K562 (cell line): Measurements from ENCODE around the gene CHCHD5. TPM values are rescaled to one million over a fixed set of nuclear protein-coding genes. Genes with fewer than 3 reads are reported as not detected.

ENCODE experiments used
- CSDE1 ChIP-seq, 2 experiments: fragments of 450-650 bp; IDR thresholded peaks; 2 replicates each; pipeline ENCODE4 v1.6.1; 2016; ENCODE audit warnings: mild to moderate bottlenecking in 1 of 2
- CTCF ChIP-seq, 3 experiments: IDR thresholded peaks in 2 of 3; conservative IDR thresholded peaks in 1 of 3; 2 replicates each; pipeline ENCODE4 v1.5.1; 2011 to 2012; ENCODE audit warnings: low read length in 3 of 3, mild to moderate bottlenecking in 3 of 3, control low read depth in 2 of 3, improper control_type of control experiment in 1 of 3, inconsistent platforms in 1 of 3, low read depth in 1 of 3, mixed read lengths in 1 of 3, moderate library complexity in 1 of 3; ENCODE audit not compliant: insufficient read depth in 2 of 3
- CTCFL ChIP-seq: IDR thresholded peaks from 2 replicates; pipeline ENCODE4 v1.6.1; 2011; ENCODE audit warnings: borderline replicate concordance, low read depth, mild to moderate bottlenecking, moderate library complexity, low read length; ENCODE audit not compliant: insufficient read depth, poor library complexity, severe bottlenecking
- ELF1 ChIP-seq: fragments of 200-800 bp; sonication (Bioruptor generic); IDR thresholded peaks from 2 replicates; pipeline ENCODE4 v1.6.1; 2016; ENCODE audit warnings: missing genetic modification characterization, missing compliant biosample characterization
- KLF6 ChIP-seq: fragments of 250-450 bp; sonication (Bioruptor Pico); IDR thresholded peaks from 2 replicates; pipeline ENCODE4 v1.4.0; 2020; ENCODE audit warnings: mild to moderate bottlenecking, moderate library complexity, borderline replicate concordance
- MAZ ChIP-seq, 2 experiments: fragments of 450-650 bp in 1 of 2; sonication (generic) in 1 of 2; formaldehyde crosslinking; IDR thresholded peaks in 1 of 2; conservative IDR thresholded peaks in 1 of 2; 2 replicates each; pipeline versions ENCODE4 v1.4.0 to v1.5.0; 2020; ENCODE audit warnings: mild to moderate bottlenecking in 1 of 2, missing genetic modification reagents in 1 of 2
- MTF1 ChIP-seq: fragments of 250-450 bp; sonication (Bioruptor Pico); IDR thresholded peaks from 2 replicates; pipeline ENCODE4 v1.9.0; 2021; ENCODE audit warnings: moderate library complexity, mild to moderate bottlenecking, inconsistent platforms, borderline replicate concordance
- MXI1 ChIP-seq: IDR thresholded peaks from 2 replicates; pipeline ENCODE4 v1.6.1; 2011; ENCODE audit warnings: low read depth, mild to moderate bottlenecking, improper control_type of control experiment, low read length
- OTX1 ChIP-seq: fragments of 450-650 bp; formaldehyde crosslinking; IDR thresholded peaks from 2 replicates; pipeline ENCODE4 v1.4.0; 2022; ENCODE audit warnings: mild to moderate bottlenecking
- POU5F1 ChIP-seq: fragments of 150-350 bp; IDR thresholded peaks from 2 replicates; pipeline ENCODE4 v1.6.1; 2014; ENCODE audit warnings: borderline replicate concordance, low read length, low read depth, mild to moderate bottlenecking; ENCODE audit not compliant: partially characterized antibody
- PTBP1 ChIP-seq: fragments of 200-400 bp; formaldehyde crosslinking; IDR thresholded peaks from 2 replicates; pipeline ENCODE4 v1.6.1; 2017; ENCODE audit warnings: low read depth, low read length
- PTTG1 ChIP-seq: fragments of 450-650 bp; IDR thresholded peaks from 2 replicates; pipeline ENCODE4 v1.6.1; 2016; ENCODE audit warnings: low read depth, mild to moderate bottlenecking, missing genetic modification characterization, missing compliant biosample characterization
- RAD51 ChIP-seq: fragments of 450-650 bp; IDR thresholded peaks from 2 replicates; pipeline ENCODE4 v1.7.1; 2016; ENCODE audit warnings: low read depth, mild to moderate bottlenecking, borderline replicate concordance
- SREBF1 ChIP-seq: fragments of 150-350 bp; IDR thresholded peaks from 2 replicates; pipeline ENCODE4 v1.6.1; 2014; ENCODE audit warnings: antibody characterized with exemption, low read depth, low read length, borderline replicate concordance
- SRSF1 ChIP-seq: fragments of 200-400 bp; formaldehyde crosslinking; IDR thresholded peaks from 2 replicates; pipeline ENCODE4 v1.6.1; 2017; ENCODE audit warnings: mild to moderate bottlenecking, low read depth, low read length, moderate library complexity
- TBP ChIP-seq: optimal IDR thresholded peaks from 2 replicates; pipeline ENCODE3; 2011; ENCODE audit warnings: low read depth, low read length, improper control_type of control experiment
- TSC22D4 ChIP-seq: fragments of 450-650 bp; IDR thresholded peaks from 2 replicates; pipeline ENCODE4 v1.6.1; 2016; ENCODE audit warnings: missing genetic modification characterization, missing biosample characterization, control low read depth
- TSHZ1 ChIP-seq: fragments of 250-450 bp; sonication (Bioruptor Pico); IDR thresholded peaks from 2 replicates; pipeline ENCODE4 v1.4.0; 2020; ENCODE audit warnings: mild to moderate bottlenecking, moderate library complexity
- ZBTB7A ChIP-seq: IDR thresholded peaks from 2 replicates; pipeline ENCODE4 v1.6.1; 2011; ENCODE audit warnings: low read depth, mild to moderate bottlenecking, low read length, moderate library complexity, borderline replicate concordance; ENCODE audit not compliant: control insufficient read depth
- polyA plus RNA-seq, 8 experiments: library from polyadenylated mRNA; depleted of rRNA in 4 of 8; stranded (reverse) in 5 of 8; unstranded in 3 of 8; fragments of >200 nt; fragmentation: Nextera tagmentation in 2 of 8; fragmentation: Illumina TruSeq in 1 of 8; extraction: Ambion mirVana in 2 of 8; extraction: Trizol in 1 of 8; gene quantifications; 2 replicates each; pipeline versions ENCODE4 v1.2.1 to v1.2.3, GENCODE V29; 2011 to 2014; ENCODE audit warnings: inconsistent platforms in 1 of 8, missing spikeins in 1 of 8
- total RNA-seq, 7 experiments: library from RNA; depleted of rRNA in 6 of 7; stranded (reverse); fragments of >200 nt in 6 of 7; fragmentation: Illumina TruSeq in 2 of 7; extraction: Trizol in 2 of 7; gene quantifications; 2 replicates each; pipeline versions ENCODE4 v1.2.1 to v1.2.3, GENCODE V29; 2011 to 2021; ENCODE audit warnings: low replicate concordance in 1 of 7
- TF ChIP-seq, protein P1 (sequence below): sonication (generic); IDR thresholded peaks from 2 replicates; pipeline ENCODE4 v1.6.1; 2016

CHCHD5 gene
- total and polyA plus RNA-seq, 9 of the 15 experiments (the other 6 are each of a cell fraction or from before 2014, with no cell fraction given), result 7.4 to 79.3 (median 33.4) TPM

- no peak for TF ChIP-seq CTCF (IDR thresholded peaks at IDR 0.05 in 2 of 3, conservative IDR thresholded peaks at IDR 0.05 in 1 of 3; ENCODE audit: insufficient read depth in 2 of 3, low read depth in 1 of 3, low read length in 3 of 3)
- TF ChIP-seq, protein P1, sequence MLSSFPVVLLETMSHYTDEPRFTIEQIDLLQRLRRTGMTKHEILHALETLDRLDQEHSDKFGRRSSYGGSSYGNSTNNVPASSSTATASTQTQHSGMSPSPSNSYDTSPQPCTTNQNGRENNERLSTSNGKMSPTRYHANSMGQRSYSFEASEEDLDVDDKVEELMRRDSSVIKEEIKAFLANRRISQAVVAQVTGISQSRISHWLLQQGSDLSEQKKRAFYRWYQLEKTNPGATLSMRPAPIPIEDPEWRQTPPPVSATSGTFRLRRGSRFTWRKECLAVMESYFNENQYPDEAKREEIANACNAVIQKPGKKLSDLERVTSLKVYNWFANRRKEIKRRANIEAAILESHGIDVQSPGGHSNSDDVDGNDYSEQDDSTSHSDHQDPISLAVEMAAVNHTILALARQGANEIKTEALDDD, result no peak
- TF ChIP-seq RAD51, result no peak
- no peak for TF ChIP-seq PTBP1
- TF ChIP-seq SRSF1, result no peak
- TF ChIP-seq PTTG1 (tag), result no peak
- no peak for TF ChIP-seq SREBF1
- TF ChIP-seq ELF1 (tag), result no peak
- TF ChIP-seq TSC22D4 (tag), result no peak
- no peak for TF ChIP-seq MXI1
- no peak for TF ChIP-seq CTCFL
- no peak for TF ChIP-seq MTF1 (CRISPR knock-in tag)
- no peak for TF ChIP-seq MAZ (CRISPR knock-in tag; conservative IDR thresholded peaks at IDR 0.05 in 1 of 2, IDR thresholded peaks at IDR 0.05 in 1 of 2)
- no peak for TF ChIP-seq TSHZ1 (CRISPR knock-in tag)
- TF ChIP-seq CSDE1 (IDR thresholded peaks at IDR 0.05), result no peak
- no peak for TF ChIP-seq KLF6 (CRISPR knock-in tag)
- TF ChIP-seq ZBTB7A, result no peak
- TF ChIP-seq POU5F1, result no peak
- TF ChIP-seq OTX1, result no peak
- TF ChIP-seq TBP, result no peak
Measured at GRCh38 chr2:112622528-112622849, 38.1 kb downstream of the CHCHD5 start (continued).
